ENCODE data around the gene HNRNPR.

The HNRNPR gene

DNA sequence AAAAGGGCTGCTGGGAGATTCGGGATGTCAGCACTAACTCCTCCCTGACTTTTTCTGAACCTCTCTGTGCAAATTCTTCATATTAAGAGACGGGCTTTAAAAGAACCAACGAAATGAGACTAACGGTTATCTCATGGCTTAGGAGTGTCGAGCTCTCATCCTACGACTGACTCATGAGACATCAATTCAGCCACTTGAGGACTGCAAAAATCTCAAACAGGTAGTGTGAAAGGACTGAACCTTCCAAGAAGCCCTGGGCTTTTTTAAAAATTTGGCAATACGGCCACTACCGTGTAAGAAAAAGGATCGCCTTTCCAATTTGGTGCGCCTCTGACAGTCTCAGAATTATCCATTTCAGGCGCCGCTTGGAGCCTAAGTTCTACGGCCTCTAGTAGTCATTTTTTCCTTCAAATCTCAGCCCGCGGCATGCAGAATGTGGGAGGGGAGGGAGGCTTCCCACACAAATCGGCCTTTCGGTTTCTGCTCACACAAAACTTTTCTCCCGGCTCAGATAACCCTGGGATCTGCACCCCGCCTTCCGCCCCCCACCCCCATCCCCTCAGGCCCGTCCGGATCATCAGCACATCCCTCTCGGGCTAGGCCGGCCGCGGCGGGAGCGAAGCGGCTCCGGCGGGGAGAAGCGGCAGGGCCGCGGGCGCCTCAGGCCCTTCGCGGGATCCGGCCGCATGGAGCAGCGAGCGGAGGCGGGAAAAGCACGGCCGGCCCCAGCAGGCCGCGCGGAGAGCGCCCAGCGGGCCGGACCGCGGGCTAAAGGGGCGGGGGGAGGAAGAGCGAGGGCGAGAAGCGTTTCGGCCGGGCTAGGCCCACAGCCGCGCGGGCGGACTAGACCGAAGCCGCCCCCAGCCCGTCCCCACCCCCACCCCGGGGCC lies 618 bp downstream of the HNRNPR start:
- H3K4me3 ChIP-seq (replicated peaks; ENCODE audit: low read depth, low read length), result peak overlapping the region; percentile 86
- TF ChIP-seq, protein P1, sequence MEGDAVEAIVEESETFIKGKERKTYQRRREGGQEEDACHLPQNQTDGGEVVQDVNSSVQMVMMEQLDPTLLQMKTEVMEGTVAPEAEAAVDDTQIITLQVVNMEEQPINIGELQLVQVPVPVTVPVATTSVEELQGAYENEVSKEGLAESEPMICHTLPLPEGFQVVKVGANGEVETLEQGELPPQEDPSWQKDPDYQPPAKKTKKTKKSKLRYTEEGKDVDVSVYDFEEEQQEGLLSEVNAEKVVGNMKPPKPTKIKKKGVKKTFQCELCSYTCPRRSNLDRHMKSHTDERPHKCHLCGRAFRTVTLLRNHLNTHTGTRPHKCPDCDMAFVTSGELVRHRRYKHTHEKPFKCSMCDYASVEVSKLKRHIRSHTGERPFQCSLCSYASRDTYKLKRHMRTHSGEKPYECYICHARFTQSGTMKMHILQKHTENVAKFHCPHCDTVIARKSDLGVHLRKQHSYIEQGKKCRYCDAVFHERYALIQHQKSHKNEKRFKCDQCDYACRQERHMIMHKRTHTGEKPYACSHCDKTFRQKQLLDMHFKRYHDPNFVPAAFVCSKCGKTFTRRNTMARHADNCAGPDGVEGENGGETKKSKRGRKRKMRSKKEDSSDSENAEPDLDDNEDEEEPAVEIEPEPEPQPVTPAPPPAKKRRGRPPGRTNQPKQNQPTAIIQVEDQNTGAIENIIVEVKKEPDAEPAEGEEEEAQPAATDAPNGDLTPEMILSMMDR (IDR thresholded peaks at IDR 0.05; ENCODE audit: low read length, missing control alignments), result no peak
- peak; percentile 61 for DNase-seq (ENCODE audit: low read depth)

DNA sequence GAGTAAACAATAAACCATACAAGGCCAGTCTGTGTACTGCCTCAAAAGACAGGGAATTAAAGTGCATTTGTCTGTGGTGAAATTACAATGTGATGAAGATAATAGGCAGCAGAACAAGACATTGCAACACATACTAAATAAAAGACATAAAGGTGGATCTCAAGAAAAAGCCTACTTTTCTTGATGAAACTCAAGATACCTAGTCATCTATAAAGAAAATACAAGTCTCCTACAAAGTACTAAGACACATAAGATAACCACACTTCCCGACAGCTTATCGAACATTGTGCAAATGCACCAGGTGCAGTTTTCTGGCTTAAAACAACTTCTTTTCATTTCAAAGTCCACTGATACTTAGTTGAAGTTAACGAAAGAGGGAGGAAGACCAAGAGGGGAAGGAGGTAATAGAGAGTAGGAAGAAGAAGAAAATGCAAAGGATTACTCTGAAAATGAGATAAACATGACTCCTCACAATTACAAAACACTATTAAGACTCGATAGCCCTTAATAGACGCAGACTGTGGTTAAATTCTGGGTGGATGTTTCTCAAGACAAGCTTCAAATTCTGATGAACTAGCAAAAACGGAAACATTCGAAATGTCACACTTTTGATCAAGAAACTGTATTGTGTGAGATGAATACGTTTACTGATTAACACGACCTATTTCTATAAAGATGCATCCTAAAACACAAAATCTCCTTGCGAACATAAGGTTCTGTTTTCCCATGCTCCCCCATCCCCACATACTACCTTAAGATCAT lies 2.0 kb downstream of the HNRNPR start:
- peak overlapping the region; percentile 86 for H3K4me3 ChIP-seq (replicated peaks; ENCODE audit: low read depth, low read length)
- TF ChIP-seq, protein P1 (IDR thresholded peaks at IDR 0.05; ENCODE audit: low read length, missing control alignments), result no peak
- DNase-seq (ENCODE audit: low read depth), result peak; percentile 50

DNA sequence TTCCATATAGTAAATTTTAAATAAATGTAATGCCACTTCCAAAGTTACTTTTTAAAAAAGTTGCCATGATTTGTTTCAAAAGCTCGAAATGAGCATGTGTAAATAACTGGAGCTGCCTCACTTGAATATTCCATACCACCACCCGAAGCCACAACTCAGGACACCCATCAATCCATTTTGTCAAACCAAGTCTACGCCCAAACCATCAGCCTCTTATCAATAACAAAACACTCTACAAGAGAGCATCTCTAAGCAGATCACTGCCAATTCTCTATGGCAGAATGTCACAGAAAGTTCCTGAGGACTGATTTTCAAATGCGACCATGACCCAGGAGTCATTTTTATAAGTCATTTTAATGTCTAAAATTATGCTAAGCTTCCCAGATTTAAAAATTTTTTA lies 4.5 kb downstream of the HNRNPR start:
- TF ChIP-seq, protein P1 (IDR thresholded peaks at IDR 0.05; ENCODE audit: low read length, missing control alignments), result no peak
- no peak for DNase-seq (ENCODE audit: low read depth)
- no peak overlapping the region for H3K4me3 ChIP-seq (replicated peaks; ENCODE audit: low read depth, low read length)

DNA sequence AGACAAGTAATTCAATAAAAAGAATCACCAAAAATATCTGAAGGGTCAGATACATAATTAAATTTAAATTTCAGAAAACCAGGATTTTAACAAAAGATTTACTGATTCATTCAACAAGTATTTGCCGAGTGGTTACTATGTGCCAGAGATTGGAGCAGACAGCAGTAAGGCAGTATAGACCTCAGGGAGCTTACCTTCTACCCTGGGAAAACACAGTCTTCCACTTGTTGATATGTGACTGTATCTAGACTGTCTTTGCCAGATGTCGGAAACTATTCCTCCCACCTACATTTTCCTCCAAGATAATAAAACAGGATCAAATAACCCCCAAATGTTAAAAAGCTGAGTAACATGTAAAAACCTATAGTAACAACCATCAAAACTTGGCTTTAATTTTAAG lies 6.2 kb downstream of the HNRNPR start:
- TF ChIP-seq, protein P1 (IDR thresholded peaks at IDR 0.05; ENCODE audit: low read length, missing control alignments), result no peak
- DNase-seq (ENCODE audit: low read depth), result peak; percentile 32
- no peak overlapping the region for H3K4me3 ChIP-seq (replicated peaks; ENCODE audit: low read depth, low read length)

DNA sequence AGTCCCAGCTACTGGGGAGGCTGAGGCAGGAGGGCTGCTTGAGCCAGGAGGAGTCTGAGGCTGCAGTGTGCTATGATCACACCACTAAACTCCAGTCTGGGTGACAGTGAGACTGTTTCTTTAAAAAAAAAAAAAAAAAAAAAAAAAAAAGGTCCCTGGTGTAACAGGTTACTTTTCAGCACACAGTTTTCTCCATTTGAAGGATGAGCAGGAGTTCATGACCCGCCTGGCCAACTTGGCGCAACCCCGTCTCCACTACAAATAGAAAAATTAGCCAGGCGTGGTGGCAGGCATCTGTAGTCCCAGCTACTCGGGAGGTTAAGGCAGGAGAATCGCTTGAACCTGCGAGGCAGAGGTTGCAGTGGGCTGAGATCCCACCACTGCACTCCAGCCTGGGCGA lies 12.4 kb downstream of the HNRNPR start:
- no peak overlapping the region for H3K4me3 ChIP-seq (replicated peaks; ENCODE audit: low read depth, low read length)
- TF ChIP-seq, protein P1 (IDR thresholded peaks at IDR 0.05; ENCODE audit: low read length, missing control alignments), result no peak
- DNase-seq (ENCODE audit: low read depth), result no peak

DNA sequence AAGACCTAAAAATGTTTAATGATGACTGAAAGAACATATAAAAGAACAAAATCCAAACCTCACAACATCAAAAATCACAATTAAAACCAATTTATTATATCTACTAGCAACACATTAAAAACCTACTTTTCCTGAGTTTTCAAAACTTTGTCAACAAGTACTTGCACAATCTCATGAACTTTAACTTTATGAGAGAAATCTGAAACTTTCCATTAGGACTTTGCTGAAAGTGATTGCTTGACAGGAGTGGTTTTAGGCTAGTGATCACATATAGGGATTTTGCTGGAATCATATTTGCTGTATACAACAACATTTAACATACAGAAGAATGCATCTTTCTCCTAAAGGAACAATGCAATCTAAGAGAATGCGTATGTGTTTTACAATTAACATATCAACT lies 13.2 kb downstream of the HNRNPR start:
- TF ChIP-seq, protein P1 (IDR thresholded peaks at IDR 0.05; ENCODE audit: low read length, missing control alignments), result no peak
- DNase-seq (ENCODE audit: low read depth), result no peak
- H3K4me3 ChIP-seq (replicated peaks; ENCODE audit: low read depth, low read length), result no peak overlapping the region

All from fibroblast of pulmonary artery (primary cell).